ENCODE results near the gene HELT.

Gene HELT

DNA sequence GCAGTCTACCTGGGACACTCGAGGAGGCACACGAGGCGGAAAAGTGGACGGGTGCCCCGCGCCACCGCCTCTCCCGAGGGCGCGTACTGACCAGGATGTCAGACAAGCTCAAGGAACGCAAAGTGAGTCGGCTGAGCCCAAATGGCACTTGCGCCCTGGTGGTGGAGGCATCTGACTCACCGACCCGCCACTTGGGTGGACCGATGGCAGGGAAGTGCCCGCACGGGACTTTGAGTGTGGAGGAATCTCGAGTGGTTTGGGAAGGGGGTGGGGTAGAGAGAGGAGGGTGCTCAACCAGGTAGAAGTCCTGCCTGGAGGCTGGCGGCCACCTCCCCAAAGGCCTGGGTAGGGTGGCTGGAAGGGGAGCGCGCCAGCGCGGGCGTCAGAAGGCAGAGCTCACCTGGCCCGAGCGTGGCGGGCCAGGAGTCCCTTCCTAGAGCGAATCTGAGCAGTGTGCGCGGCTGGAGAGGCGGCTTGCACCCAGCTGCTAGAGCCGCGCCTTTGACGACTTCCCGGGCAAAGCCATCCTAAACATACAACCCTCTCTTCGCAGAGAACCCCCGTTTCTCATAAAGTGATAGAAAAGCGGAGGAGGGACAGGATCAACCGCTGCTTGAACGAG is 655 bp downstream of the HELT start:
- no peak for TF ChIP-seq ZNF565 (CRISPR knock-in tag; conservative IDR thresholded peaks at IDR 0.05; ENCODE audit: low read depth)
- no peak for TF ChIP-seq ESRRG (CRISPR knock-in tag; IDR thresholded peaks at IDR 0.05)
- TF ChIP-seq ARNTL (CRISPR knock-in tag; IDR thresholded peaks at IDR 0.05; ENCODE audit: borderline replicate concordance, low read depth), result no peak
- TF ChIP-seq, protein P1, sequence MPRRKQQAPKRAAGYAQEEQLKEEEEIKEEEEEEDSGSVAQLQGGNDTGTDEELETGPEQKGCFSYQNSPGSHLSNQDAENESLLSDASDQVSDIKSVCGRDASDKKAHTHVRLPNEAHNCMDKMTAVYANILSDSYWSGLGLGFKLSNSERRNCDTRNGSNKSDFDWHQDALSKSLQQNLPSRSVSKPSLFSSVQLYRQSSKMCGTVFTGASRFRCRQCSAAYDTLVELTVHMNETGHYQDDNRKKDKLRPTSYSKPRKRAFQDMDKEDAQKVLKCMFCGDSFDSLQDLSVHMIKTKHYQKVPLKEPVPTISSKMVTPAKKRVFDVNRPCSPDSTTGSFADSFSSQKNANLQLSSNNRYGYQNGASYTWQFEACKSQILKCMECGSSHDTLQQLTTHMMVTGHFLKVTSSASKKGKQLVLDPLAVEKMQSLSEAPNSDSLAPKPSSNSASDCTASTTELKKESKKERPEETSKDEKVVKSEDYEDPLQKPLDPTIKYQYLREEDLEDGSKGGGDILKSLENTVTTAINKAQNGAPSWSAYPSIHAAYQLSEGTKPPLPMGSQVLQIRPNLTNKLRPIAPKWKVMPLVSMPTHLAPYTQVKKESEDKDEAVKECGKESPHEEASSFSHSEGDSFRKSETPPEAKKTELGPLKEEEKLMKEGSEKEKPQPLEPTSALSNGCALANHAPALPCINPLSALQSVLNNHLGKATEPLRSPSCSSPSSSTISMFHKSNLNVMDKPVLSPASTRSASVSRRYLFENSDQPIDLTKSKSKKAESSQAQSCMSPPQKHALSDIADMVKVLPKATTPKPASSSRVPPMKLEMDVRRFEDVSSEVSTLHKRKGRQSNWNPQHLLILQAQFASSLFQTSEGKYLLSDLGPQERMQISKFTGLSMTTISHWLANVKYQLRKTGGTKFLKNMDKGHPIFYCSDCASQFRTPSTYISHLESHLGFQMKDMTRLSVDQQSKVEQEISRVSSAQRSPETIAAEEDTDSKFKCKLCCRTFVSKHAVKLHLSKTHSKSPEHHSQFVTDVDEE (CRISPR knock-in tag; IDR thresholded peaks at IDR 0.05), result no peak
- TF ChIP-seq RARB (CRISPR knock-in tag; IDR thresholded peaks at IDR 0.05), result no peak
- no peak for TF ChIP-seq ZFP3 (CRISPR knock-in tag; IDR thresholded peaks at IDR 0.05)
- no peak for TF ChIP-seq ZFP30 (CRISPR knock-in tag; IDR thresholded peaks at IDR 0.05)
- TF ChIP-seq TOX (CRISPR knock-in tag; IDR thresholded peaks at IDR 0.05; ENCODE audit: borderline replicate concordance), result no peak
- no peak for TF ChIP-seq ISL1 (CRISPR knock-in tag; IDR thresholded peaks at IDR 0.05)
- no peak for TF ChIP-seq GLIS3 (CRISPR knock-in tag; IDR thresholded peaks at IDR 0.05)
- TF ChIP-seq OSR1 (CRISPR knock-in tag; IDR thresholded peaks at IDR 0.05), result no peak
- no peak for TF ChIP-seq PPARA (CRISPR knock-in tag; IDR thresholded peaks at IDR 0.05; ENCODE audit: borderline replicate concordance)
- no peak for TF ChIP-seq SNAI2 (CRISPR knock-in tag; IDR thresholded peaks at IDR 0.05)
- TF ChIP-seq CSDC2 (CRISPR knock-in tag; IDR thresholded peaks at IDR 0.05), result no peak
- TF ChIP-seq, protein P2, sequence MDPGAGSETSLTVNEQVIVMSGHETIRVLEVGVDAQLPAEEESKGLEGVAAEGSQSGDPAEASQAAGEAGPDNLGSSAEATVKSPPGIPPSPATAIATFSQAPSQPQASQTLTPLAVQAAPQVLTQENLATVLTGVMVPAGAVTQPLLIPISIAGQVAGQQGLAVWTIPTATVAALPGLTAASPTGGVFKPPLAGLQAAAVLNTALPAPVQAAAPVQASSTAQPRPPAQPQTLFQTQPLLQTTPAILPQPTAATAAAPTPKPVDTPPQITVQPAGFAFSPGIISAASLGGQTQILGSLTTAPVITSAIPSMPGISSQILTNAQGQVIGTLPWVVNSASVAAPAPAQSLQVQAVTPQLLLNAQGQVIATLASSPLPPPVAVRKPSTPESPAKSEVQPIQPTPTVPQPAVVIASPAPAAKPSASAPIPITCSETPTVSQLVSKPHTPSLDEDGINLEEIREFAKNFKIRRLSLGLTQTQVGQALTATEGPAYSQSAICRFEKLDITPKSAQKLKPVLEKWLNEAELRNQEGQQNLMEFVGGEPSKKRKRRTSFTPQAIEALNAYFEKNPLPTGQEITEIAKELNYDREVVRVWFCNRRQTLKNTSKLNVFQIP (CRISPR knock-in tag; IDR thresholded peaks at IDR 0.05; ENCODE audit: borderline replicate concordance, low read depth), result no peak
- TF ChIP-seq ZNF8 (CRISPR knock-in tag; IDR thresholded peaks at IDR 0.05), result no peak
- ATAC-seq, result no peak; the same call in 2 of the 3 replicates

DNA sequence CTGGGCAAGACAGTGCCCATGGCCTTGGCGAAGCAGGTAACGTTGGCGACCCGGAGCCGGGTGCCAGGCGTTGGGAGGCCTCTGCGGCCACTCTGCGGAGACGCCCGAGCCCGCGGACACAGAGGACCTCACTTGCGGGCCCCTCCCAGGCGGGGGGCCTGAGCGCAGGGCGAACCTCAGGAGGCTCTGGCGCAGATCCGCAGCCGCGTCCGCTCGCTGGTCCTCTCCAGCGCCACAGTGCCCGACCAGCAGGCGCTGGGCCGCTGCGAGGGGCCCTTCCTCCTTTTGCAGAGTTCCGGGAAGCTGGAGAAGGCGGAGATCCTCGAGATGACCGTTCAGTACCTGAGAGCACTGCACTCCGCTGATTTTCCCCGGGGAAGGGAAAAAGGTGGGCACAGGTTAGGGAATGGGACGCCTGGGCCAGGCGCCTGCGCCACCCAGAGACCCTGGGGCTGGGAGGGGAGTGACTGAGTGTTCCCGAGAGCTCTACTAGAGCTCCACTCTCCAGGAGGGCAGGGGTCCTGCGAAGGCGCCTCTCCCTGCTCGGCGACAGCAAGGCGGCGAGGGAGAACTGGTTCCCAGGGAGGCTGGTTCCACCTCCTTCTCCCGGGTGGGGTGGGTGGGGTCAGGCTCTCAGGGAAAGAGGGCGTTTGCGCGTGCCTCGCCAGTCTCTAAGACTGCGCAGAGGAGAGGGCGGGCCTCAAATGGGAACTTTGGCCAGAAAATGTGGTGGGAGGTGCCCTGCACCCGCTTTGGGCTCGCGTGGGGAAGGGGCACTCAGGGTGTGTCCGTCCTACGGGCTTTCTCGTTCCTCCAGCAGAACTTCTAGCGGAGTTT is 1.4 kb downstream of the HELT start:
- peak; percentile 18 for ATAC-seq
- no peak for TF ChIP-seq OSR1 (CRISPR knock-in tag; IDR thresholded peaks at IDR 0.05)
- TF ChIP-seq ZFP30 (CRISPR knock-in tag; IDR thresholded peaks at IDR 0.05), result no peak
- TF ChIP-seq ARNTL (CRISPR knock-in tag; IDR thresholded peaks at IDR 0.05; ENCODE audit: borderline replicate concordance, low read depth), result no peak
- no peak for TF ChIP-seq RARB (CRISPR knock-in tag; IDR thresholded peaks at IDR 0.05)
- TF ChIP-seq ZNF70 (CRISPR knock-in tag; IDR thresholded peaks at IDR 0.05), result no peak
- TF ChIP-seq ZC3H10 (CRISPR knock-in tag; IDR thresholded peaks at IDR 0.05), result no peak
- TF ChIP-seq, protein P2 (CRISPR knock-in tag; IDR thresholded peaks at IDR 0.05; ENCODE audit: borderline replicate concordance, low read depth), result no peak
- TF ChIP-seq, protein P1 (CRISPR knock-in tag; IDR thresholded peaks at IDR 0.05), result no peak
- TF ChIP-seq ZNF8 (CRISPR knock-in tag; IDR thresholded peaks at IDR 0.05), result no peak
- TF ChIP-seq, protein P3, sequence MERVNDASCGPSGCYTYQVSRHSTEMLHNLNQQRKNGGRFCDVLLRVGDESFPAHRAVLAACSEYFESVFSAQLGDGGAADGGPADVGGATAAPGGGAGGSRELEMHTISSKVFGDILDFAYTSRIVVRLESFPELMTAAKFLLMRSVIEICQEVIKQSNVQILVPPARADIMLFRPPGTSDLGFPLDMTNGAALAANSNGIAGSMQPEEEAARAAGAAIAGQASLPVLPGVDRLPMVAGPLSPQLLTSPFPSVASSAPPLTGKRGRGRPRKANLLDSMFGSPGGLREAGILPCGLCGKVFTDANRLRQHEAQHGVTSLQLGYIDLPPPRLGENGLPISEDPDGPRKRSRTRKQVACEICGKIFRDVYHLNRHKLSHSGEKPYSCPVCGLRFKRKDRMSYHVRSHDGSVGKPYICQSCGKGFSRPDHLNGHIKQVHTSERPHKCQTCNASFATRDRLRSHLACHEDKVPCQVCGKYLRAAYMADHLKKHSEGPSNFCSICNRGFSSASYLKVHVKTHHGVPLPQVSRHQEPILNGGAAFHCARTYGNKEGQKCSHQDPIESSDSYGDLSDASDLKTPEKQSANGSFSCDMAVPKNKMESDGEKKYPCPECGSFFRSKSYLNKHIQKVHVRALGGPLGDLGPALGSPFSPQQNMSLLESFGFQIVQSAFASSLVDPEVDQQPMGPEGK (CRISPR knock-in tag; IDR thresholded peaks at IDR 0.05; ENCODE audit: borderline replicate concordance), result no peak
- TF ChIP-seq TCF4 (CRISPR knock-in tag; IDR thresholded peaks at IDR 0.05; ENCODE audit: borderline replicate concordance), result no peak
- TF ChIP-seq TOX (CRISPR knock-in tag; IDR thresholded peaks at IDR 0.05; ENCODE audit: borderline replicate concordance), result no peak
- TF ChIP-seq GLIS3 (CRISPR knock-in tag; IDR thresholded peaks at IDR 0.05), result no peak
- TF ChIP-seq, protein P4, sequence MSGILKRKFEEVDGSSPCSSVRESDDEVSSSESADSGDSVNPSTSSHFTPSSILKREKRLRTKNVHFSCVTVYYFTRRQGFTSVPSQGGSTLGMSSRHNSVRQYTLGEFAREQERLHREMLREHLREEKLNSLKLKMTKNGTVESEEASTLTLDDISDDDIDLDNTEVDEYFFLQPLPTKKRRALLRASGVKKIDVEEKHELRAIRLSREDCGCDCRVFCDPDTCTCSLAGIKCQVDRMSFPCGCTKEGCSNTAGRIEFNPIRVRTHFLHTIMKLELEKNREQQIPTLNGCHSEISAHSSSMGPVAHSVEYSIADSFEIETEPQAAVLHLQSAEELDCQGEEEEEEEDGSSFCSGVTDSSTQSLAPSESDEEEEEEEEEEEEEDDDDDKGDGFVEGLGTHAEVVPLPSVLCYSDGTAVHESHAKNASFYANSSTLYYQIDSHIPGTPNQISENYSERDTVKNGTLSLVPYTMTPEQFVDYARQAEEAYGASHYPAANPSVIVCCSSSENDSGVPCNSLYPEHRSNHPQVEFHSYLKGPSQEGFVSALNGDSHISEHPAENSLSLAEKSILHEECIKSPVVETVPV (CRISPR knock-in tag; IDR thresholded peaks at IDR 0.05), result no peak
- no peak for TF ChIP-seq ISL1 (CRISPR knock-in tag; IDR thresholded peaks at IDR 0.05)
- no peak for TF ChIP-seq ESRRG (CRISPR knock-in tag; IDR thresholded peaks at IDR 0.05)
- no peak for TF ChIP-seq ZFP3 (CRISPR knock-in tag; IDR thresholded peaks at IDR 0.05)
